CD4-positive, alpha-beta T cell treated with Interleukin-1 beta for 1 hour (primary cell): Measurements from ENCODE around the gene PLA2G4A.
"Not testable (repeated sequence)": the region's sequence is repeated elsewhere in the genome, so short reads cannot be mapped to it uniquely, and the experiment has no call there.

Experiments
- DNase-seq, 2 donors: peaks; one replicate each; pipeline ENCODE4 v3.0.0-alpha.2; 2020 to 2022

The PLA2G4A gene

GRCh38 chr1:186875896-186876835, 47.4 kb downstream of the PLA2G4A start:
- DNase-seq, result no peak

DNA sequence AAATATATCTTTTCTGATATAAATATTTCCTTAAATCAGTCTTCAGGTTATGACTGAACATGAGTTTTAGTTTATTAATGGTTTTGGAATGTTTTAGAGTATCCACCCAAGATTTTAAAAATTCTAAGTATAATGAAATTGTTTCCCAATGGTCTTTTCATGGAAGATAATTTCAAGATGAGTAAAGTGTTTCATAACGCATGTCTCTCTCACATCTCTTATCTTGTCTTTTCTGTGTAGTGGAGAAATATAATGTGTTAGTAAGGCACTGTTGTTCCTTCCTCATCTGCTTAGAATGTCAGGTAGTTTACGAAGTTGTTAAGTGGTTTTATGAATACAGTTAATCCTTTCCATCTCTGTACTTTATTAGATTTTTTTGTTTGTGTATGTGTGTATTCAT, 49.6 kb downstream of the PLA2G4A start:
- no peak for DNase-seq

- DNase-seq, result no peak
Observed at GRCh38 chr1:186880982-186881381, 52.2 kb downstream of the PLA2G4A start.

DNA sequence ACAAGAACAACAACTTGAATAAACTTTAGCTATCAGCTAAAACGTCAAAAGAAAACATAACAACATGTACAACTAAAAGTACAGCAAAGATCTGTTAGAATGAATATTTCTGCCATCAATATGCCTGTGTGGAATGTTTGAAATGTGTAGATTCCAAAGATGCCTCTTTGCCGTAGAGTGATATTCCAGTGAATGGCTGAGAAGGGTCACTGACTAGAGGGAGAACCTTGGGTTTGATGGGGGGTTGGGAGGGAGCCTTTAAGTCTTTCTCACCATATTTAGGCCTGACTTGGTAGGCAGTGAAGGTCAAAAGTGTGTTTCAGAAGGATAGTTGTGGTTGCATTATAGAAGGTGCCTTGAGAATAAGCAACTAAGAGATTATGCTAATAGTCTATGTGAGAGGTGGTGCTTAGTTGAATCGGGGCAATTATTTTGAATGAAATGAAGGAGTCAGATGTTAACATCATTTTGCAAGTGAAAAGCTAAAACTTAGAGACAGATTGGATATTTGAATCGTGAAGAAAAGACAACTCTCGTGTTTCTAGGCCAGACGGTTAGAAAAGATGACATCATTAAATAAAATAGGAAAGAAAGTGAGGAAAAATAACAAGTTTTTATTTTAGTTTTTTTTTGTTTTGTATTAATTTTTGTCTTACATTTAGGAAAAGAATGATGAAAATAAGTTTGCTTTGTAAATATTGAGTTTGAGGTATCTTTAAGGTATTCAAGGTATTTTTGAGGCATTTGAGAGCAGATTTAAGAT, 53.8 kb downstream of the PLA2G4A start:
- DNase-seq, result no peak

GRCh38 chr1:186884251-186884650, 55.5 kb downstream of the PLA2G4A start:
- DNase-seq, result no peak

GRCh38 chr1:186887203-186887602, 58.5 kb downstream of the PLA2G4A start:
- no peak for DNase-seq

GRCh38 chr1:186888367-186888766, 59.6 kb downstream of the PLA2G4A start:
- DNase-seq, result no peak

- no peak for DNase-seq
Observed at GRCh38 chr1:186892936-186893335, 64.2 kb downstream of the PLA2G4A start.

DNA sequence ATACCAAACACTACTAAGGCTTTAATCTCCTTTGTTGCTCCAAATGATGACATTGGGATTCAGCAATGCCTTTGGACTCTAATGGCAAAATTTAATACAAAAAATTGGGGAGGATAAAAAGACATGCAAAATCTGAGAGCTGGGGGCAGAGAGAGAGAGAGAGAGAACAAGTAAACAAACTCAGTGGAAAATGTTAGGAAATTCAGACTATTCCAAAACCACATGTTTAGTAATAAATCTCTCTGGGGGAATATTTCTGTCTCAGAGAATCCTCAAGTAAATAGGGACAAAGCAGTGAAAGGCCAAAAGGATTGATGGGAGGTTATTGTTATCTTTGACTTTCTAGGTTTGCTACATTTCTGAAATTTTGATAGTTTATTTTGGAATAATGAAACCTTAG, 65.7 kb downstream of the PLA2G4A start:
- DNase-seq, result no peak

DNA sequence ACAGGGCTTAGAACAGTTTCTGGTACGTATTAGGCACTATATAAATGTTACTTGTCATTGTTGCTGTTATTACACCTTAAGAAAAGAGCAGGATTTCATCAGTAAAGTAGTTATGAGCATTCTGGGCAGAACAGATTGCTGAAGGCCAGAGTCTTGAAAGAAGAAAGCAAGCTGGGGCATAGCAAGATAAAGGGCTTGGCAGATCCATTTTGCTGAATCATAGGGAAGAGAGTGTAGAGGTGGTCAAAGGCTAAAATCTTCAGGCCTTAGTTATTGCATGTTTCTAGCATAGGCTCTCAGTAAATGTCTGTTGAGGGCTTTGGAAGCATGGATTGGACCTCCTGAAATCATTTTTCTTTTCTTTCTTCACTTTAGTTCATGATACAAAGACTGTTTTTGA, 67.5 kb downstream of the PLA2G4A start:
- no peak for DNase-seq

DNA sequence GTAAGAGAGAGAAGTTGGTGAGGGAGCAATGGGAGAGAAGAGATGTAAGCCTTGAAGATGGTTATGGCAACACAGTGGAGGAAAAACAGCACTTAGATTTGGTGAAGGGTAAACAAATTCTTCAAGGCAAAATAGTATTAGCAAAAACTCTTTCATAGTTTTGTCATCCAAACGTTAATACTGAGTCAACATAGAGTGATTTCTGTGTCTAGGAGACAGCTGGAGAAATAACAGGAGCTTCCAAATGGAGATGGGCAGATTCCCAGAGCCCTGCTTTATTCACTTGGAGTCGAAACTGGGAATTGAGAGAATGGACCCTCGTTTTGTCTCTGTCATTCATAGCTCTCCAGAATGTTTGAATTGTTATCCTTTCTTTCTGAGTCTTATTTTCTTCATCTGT, 68.3 kb downstream of the PLA2G4A start:
- DNase-seq, result no peak

GRCh38 chr1:186899577-186899976, 70.8 kb downstream of the PLA2G4A start:
- DNase-seq, result no peak

DNA sequence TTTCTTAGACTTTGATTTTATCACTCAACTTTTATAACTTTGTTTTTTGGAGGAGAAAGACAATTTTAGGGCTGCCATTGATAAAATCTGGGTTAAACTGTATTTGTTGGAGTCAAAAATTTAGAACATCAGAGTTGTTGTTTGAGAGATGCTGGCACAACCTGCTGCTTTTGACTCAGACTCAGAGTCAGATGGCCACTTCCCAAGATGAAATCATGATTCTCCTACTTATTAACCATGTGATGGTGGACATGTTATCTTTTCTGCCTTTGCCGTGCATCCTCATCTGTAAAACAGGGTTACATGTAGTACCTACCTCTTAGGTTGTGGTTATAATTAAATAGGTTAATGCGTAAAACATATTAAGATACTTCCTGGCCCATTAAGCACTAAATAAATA, 71.2 kb downstream of the PLA2G4A start:
- no peak for DNase-seq

DNA sequence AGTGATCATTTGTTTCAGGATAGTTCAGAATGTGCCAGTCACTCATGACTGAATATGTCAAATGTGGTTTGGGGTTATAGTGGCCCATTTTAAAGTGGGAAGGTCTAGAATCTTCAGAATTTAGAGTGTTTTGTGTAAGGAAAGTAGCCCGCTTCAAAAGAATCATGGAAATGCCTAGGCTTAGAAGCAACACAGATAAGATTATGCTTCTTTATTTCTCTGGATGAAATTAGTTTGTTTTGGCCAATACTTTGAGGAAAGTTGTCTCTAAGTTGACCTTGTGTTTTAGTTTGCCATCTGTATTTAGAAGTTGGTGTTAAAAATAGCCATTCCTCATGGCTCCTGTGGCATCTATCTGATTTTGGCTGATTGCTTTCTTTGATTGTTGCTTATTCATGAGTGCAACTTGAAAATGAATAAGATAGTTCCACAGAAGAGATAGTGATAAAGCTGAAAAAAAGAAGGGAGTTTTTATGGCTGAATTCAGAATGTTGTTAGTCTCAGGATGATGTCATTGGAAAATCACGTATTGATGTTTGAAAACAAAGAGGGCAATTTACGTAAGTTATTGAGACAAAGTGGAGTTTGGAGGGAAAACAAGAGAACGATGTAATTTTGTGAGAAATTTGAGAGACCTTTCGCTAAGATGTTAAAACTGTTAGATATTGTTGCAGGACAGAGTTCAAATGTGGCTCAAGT, 71.9 kb downstream of the PLA2G4A start:
- DNase-seq, result no peak

DNA sequence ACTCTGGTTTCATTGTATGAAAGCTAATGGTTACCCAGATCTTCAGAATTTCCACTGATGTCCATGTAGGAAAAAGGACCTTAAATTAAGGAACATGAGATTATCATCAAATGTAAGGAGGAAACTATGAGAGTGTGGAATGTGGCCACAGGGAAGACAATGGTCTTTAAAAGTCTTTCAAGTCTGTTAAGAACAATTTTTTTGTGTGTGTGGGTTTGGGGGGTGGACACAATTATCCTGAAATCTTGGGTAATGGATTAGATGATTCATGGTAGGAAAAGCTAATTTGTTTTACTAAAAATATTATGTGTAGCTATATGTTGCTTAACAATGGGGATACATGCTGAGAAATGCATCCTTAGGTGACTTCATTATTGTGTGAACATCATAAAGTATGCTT, 72.9 kb downstream of the PLA2G4A start:
- DNase-seq, result no peak

DNA sequence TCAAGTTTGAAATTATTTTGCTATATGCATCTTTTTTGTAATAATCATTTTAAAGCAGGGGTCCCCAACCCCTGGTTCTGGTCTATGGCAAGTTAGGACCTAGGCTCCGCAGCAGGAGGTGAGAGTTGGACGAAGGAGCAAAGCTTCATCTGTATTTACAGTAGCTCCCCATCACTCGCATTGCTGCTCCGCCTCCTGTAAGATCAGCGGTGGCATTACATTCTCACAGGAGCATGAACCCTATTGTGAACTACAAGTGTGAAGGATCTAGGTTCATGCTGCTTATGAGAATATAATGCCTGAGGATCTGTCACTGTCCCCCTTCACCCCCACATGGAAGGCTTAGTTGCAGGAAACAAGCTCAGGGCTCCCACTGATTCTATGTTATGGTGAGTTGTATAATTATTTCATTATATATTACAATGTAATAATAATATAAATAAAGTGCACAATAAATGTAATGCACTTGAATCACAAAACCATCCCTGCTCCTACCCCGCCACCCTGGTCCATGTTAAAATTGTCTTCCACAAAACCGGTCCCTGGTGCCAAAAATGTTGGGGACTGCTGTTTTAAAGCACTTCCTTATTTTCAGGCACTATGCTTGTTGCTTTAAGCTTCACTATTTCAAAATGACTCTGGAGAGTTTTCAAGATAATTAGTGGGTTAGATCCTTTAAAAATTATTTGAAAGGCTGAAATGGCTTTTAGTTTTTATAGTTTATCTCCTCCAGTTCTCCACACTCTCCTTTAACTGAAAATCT, 74.8 kb downstream of the PLA2G4A start:
- DNase-seq, result no peak

GRCh38 chr1:186904361-186904760, 75.6 kb downstream of the PLA2G4A start:
- DNase-seq, result no peak

DNA sequence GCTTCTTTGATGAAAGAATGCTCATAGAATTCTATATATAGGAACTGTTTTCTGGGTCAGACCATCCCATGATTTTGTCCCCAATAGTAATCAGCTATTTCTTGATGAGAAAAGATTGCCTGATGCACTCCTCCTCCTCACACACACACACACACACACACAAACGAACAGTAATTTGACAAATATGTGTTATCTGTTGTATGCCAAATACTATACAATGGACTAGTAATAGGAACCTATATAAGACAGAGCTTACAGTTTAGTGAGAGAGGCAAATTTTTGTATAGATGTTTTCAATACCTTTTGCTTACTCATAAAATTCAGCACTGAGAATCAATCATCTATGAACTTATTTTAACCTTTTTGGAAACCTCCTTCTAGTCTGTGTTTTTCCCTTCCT, 76.8 kb downstream of the PLA2G4A start:
- no peak for DNase-seq

DNA sequence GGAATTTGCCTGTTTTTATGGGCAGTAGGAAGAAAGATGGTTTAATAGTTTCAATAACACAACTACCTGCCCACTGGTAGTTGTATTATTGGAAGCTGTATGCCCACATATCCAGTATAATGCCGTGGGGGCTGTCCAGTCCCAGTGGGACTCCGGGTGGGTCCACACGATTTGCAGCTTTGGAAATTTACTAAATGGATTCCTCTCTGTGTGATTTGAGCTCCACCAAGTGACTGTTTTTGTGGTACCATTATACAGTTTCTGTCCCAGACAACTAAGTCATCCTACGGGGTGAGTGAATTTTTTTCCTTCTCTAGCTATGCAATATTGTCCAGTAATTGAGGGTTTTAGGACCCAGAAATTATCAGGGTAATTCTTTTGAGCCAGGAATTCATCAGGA, 86.8 kb downstream of the PLA2G4A start:
- no peak for DNase-seq

DNA sequence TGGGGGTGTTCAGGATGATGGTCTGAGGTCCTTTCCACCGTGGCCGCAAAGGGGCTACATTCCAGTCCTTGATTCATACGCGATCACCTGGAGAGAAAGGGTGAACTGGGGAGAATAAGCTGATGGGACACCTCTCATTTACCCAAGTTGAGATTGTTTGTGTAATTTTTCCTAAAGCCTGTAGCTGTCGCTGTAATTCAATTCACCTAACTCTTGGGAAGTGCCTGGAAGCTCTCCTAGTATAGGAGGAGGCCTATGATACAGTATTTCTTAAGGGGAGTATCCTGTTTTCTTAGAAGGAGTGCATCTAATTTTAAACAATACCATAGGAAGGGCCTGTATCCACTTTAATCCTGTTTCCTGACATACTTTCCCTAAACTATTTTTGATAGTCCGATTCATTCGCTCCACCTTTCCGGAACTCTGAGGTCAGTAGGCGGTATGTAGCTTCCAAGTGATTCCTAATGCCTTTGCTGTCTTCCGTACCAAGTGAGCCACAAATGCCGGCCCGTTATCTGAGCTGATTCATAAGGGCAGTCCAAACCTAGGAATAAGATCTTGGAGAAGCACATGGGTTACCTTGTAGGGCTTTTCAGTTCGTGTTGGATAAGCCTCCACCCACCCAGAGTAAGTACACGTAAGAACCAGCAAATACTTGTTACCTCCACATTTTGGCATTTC, 88.5 kb downstream of the PLA2G4A start:
- not testable (repeated sequence) for DNase-seq

DNA sequence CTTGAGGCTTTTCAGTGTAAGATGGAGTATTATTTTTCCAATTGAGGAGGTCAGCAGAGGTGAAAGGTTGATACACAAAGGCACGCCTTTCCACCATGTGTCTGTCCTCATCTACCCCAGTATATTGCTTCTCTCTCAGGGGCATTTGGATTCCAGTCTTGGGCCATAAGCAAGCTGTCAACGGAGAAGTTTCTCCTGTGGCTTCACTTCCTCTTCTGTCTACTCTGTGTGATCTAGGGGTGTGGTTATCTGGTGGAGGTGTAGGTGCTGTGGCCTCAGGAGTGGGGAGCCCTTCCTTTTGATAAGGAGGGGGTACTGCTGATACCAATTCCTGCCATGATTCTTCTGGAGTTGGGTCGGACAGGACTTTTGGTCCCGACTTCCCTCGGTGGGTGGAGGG, 92.6 kb downstream of the PLA2G4A start:
- DNase-seq, result not testable (repeated sequence)

- not testable (repeated sequence) for DNase-seq
Observed at GRCh38 chr1:186922814-186923213, 94.1 kb downstream of the PLA2G4A start.
